Neural cell (in vitro differentiated cells): Measurements from ENCODE around the gene MYO6. TPM values are rescaled to one million over a fixed set of nuclear protein-coding genes. Genes with fewer than 3 reads are reported as not detected.

Experiments
- H2AFZ ChIP-seq: fragments of 200-600, 300-800 bp; sonication (generic), shearing (Covaris generic); 2 replicates; pipeline ENCODE4 v1.6.0; 2014; ENCODE audit warnings: low read depth, mild to moderate bottlenecking, antibody characterized with exemption, low read length, moderate library complexity
- H3F3A ChIP-seq: fragments of 200-600 bp; shearing (Covaris generic); 2 replicates; pipeline ENCODE4 v1.6.1; 2016; ENCODE audit warnings: mild to moderate bottlenecking, moderate library complexity, mixed read lengths, antibody characterized with exemption, low read length; ENCODE audit not compliant: insufficient read depth, poor library complexity, severe bottlenecking
- H3K27ac ChIP-seq: fragments of 200-600, 300-800 bp; sonication (generic), shearing (Covaris generic); 2 replicates; pipeline ENCODE4 v1.5.1; 2014; ENCODE audit warnings: mild to moderate bottlenecking, low read length, moderate library complexity
- H3K27me3 ChIP-seq: fragments of 300-800, 200-600 bp; sonication (generic), shearing (Covaris generic); 2 replicates; pipeline ENCODE4 v1.6.0; 2014; ENCODE audit warnings: mild to moderate bottlenecking, low read depth, low read length, moderate library complexity; ENCODE audit not compliant: insufficient read depth
- H3K36me3 ChIP-seq: fragments of 300-800, 200-600 bp; sonication (generic), shearing (Covaris generic); 2 replicates; pipeline ENCODE4 v1.5.1; 2014; ENCODE audit warnings: mild to moderate bottlenecking, antibody characterized with exemption, low read length, moderate library complexity; ENCODE audit not compliant: insufficient read depth
- H3K4me2 ChIP-seq: fragments of 300-800, 200-600 bp; sonication (generic), shearing (Covaris generic); 2 replicates; pipeline ENCODE4 v1.6.0; 2014; ENCODE audit warnings: mild to moderate bottlenecking, low read length
- H3K4me3 ChIP-seq: fragments of 300-800, 200-600 bp; sonication (generic), shearing (Covaris generic); 2 replicates; pipeline ENCODE4 v1.5.1; 2014; ENCODE audit warnings: mild to moderate bottlenecking, low read length, moderate library complexity
- H3K79me2 ChIP-seq: fragments of 200-600 bp; shearing (Covaris generic); replicated peaks from 2 replicates; pipeline ENCODE4 v1.6.0; 2014; ENCODE audit warnings: mild to moderate bottlenecking, low read length, moderate library complexity; ENCODE audit not compliant: insufficient read depth
- H3K9ac ChIP-seq: fragments of 300-800, 200-600 bp; sonication (generic), shearing (Covaris generic); 2 replicates; pipeline ENCODE4 v1.6.1; 2016; ENCODE audit warnings: mild to moderate bottlenecking, low read length, mixed read lengths
- H3K9me2 ChIP-seq: fragments of 200-600 bp; shearing (Covaris generic); 2 replicates; pipeline ENCODE4 v1.6.1; 2016; ENCODE audit warnings: mild to moderate bottlenecking, low read length, mixed read lengths; ENCODE audit not compliant: insufficient read depth
- H3K9me3 ChIP-seq: fragments of 200-600, 300-800 bp; sonication (generic), shearing (Covaris generic); 2 replicates; pipeline ENCODE4 v1.6.1; 2016; ENCODE audit warnings: mild to moderate bottlenecking, mixed run types, low read length, moderate library complexity, mixed read lengths
- H4K20me1 ChIP-seq: fragments of 200-600 bp; shearing (Covaris generic); 2 replicates; pipeline ENCODE4 v1.6.1; 2016; ENCODE audit warnings: mild to moderate bottlenecking, mixed run types; ENCODE audit not compliant: insufficient read depth
- EP300 ChIP-seq: fragments of 450-650 bp; conservative IDR thresholded peaks from 2 replicates; pipeline ENCODE4 v1.6.1; 2014; ENCODE audit warnings: antibody characterized with exemption, mild to moderate bottlenecking, moderate library complexity; ENCODE audit not compliant: poor library complexity, severe bottlenecking
- EZH2 ChIP-seq: fragments of 200-600, 300-800 bp; shearing (Covaris generic), sonication (generic); IDR thresholded peaks from 2 replicates; pipeline ENCODE4 v1.6.1; 2014; ENCODE audit warnings: antibody characterized with exemption, low read length, borderline replicate concordance, mild to moderate bottlenecking; ENCODE audit not compliant: insufficient read depth, poor library complexity, severe bottlenecking
- MXI1 ChIP-seq: fragments of 450-650 bp; conservative IDR thresholded peaks from 2 replicates; pipeline ENCODE4 v1.6.1; 2014; ENCODE audit warnings: antibody characterized with exemption, mild to moderate bottlenecking; ENCODE audit not compliant: poor library complexity, severe bottlenecking
- POLR2AphosphoS5 ChIP-seq: IDR thresholded peaks from 2 replicates; pipeline ENCODE4 v1.6.1; 2012
- RAD21 ChIP-seq: fragments of 450-650 bp; conservative IDR thresholded peaks from 2 replicates; pipeline ENCODE4 v1.6.1; 2014; ENCODE audit warnings: antibody characterized with exemption, mild to moderate bottlenecking, moderate library complexity
- REST ChIP-seq: IDR thresholded peaks from 2 replicates; pipeline ENCODE4 v1.6.1; 2012; ENCODE audit warnings: borderline replicate concordance
- SMC3 ChIP-seq: fragments of 450-650 bp; conservative IDR thresholded peaks from 2 replicates; pipeline ENCODE4 v1.6.1; 2014; ENCODE audit warnings: antibody characterized with exemption, mild to moderate bottlenecking, moderate library complexity; ENCODE audit not compliant: poor library complexity
- TAF1 ChIP-seq: IDR thresholded peaks from 2 replicates; pipeline ENCODE4 v1.6.1; 2012; ENCODE audit warnings: low read depth
- polyA plus RNA-seq: library from polyadenylated mRNA; depleted of rRNA; stranded (reverse); fragments of >200 nt; gene quantifications from 2 replicates; pipeline ENCODE4 v1.2.3, GENCODE V29; 2014
- TF ChIP-seq, protein P1 (sequence below): fragments of 450-650 bp; IDR thresholded peaks from 2 replicates; pipeline ENCODE4 v1.5.1; 2014; ENCODE audit warnings: antibody characterized with exemption, mild to moderate bottlenecking, moderate library complexity; ENCODE audit not compliant: poor library complexity, severe bottlenecking

The MYO6 gene
- polyA plus RNA-seq, 1 donor from 2014 or later, result 49.1 TPM

DNA sequence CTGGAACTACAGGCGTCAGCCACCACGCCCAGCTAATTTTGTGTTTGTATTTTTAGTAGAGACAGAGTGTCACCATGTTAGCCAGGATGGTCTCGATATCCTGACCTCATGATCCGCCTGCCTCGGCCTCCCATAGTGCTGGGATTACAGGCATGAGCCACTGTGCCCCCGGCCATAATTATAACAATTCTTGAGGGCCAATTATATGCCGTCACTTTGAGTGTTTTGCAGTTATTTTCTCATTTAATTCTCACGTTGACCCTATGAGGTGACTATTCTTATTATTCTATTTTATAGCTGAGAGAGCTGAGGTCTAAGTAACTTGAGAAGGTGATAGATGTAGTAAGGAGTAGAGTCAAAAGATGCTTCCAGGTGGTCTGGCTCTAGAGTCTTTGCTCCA is 13.0 kb downstream of the MYO6 start:
- no peaks in the 10 kb centered on the region for H3K36me3 ChIP-seq
- no peak for TF ChIP-seq REST
- TF ChIP-seq, protein P1, sequence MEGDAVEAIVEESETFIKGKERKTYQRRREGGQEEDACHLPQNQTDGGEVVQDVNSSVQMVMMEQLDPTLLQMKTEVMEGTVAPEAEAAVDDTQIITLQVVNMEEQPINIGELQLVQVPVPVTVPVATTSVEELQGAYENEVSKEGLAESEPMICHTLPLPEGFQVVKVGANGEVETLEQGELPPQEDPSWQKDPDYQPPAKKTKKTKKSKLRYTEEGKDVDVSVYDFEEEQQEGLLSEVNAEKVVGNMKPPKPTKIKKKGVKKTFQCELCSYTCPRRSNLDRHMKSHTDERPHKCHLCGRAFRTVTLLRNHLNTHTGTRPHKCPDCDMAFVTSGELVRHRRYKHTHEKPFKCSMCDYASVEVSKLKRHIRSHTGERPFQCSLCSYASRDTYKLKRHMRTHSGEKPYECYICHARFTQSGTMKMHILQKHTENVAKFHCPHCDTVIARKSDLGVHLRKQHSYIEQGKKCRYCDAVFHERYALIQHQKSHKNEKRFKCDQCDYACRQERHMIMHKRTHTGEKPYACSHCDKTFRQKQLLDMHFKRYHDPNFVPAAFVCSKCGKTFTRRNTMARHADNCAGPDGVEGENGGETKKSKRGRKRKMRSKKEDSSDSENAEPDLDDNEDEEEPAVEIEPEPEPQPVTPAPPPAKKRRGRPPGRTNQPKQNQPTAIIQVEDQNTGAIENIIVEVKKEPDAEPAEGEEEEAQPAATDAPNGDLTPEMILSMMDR, result no peak
- no peaks in the 10 kb centered on the region for H3K27me3 ChIP-seq
- no peak overlapping the region for H3K4me2 ChIP-seq
- no peaks in the 10 kb centered on the region for H3K9me2 ChIP-seq
- no peaks in the 10 kb centered on the region for H4K20me1 ChIP-seq
- no peaks in the 10 kb centered on the region for H3F3A ChIP-seq
- H3K27ac ChIP-seq, result no peak overlapping the region
- H3K4me3 ChIP-seq, result no peak overlapping the region
- H2AFZ ChIP-seq, result no peak overlapping the region
- H3K79me2 ChIP-seq, result peaks cover 7% of the 10 kb centered on the region
- no peaks in the 10 kb centered on the region for H3K9me3 ChIP-seq
- no peak overlapping the region for H3K9ac ChIP-seq

GRCh38 chr6:75766387-75766786 is 17.3 kb downstream of the MYO6 start:
- H3K9me3 ChIP-seq, result no peaks in the 10 kb centered on the region
- no peaks in the 10 kb centered on the region for H3K36me3 ChIP-seq
- H2AFZ ChIP-seq, result no peak overlapping the region
- no peak overlapping the region for H3K4me2 ChIP-seq
- no peaks in the 10 kb centered on the region for H3K9me2 ChIP-seq
- no peaks in the 10 kb centered on the region for H3F3A ChIP-seq
- no peaks in the 10 kb centered on the region for H3K27me3 ChIP-seq
- TF ChIP-seq MXI1, result no peak
- no peak for TF ChIP-seq POLR2AphosphoS5
- no peak for TF ChIP-seq REST
- peaks cover 4% of the 10 kb centered on the region for H3K79me2 ChIP-seq
- no peaks in the 10 kb centered on the region for H4K20me1 ChIP-seq
- H3K4me3 ChIP-seq, result no peak overlapping the region
- no peak overlapping the region for H3K9ac ChIP-seq
- H3K27ac ChIP-seq, result no peak overlapping the region

DNA sequence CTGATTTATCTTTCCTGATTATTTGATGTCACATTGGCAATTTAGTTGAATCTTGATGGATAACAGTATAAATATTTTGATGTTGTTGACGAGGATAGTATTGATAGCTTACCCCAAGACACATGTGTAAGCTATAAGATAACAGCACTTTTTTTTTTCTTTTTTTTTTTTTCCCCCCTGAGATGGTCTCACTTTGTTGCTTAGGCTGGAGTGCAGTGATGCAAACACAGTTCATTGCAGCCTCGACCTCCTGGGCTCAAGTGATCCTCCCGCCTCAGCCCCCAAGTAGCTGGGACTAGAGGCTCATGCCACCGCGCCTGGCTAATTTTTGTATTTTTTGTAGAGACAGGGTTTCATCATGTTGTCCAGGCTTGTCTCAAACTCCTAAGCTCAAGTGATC is 21.8 kb downstream of the MYO6 start:
- Histone ChIP-seq H3K27ac (no peak overlapping the region), H4K20me1 (no peaks in the 10 kb centered on the region), H2AFZ (no peak overlapping the region), H3K9me2 (no peaks in the 10 kb centered on the region), H3F3A (no peaks in the 10 kb centered on the region), H3K9me3 (no peaks in the 10 kb centered on the region), H3K27me3 (no peaks in the 10 kb centered on the region), H3K4me2 (no peak overlapping the region), H3K9ac (no peak overlapping the region), H3K79me2 (peaks cover 3% of the 10 kb centered on the region), H3K4me3 (no peak overlapping the region), H3K36me3 (no peaks in the 10 kb centered on the region)
- TF ChIP-seq EP300, result no peak
- TF ChIP-seq RAD21, result no peak
- no peak for TF ChIP-seq MXI1
- no peak for TF ChIP-seq TAF1
- no peak for TF ChIP-seq POLR2AphosphoS5
- no peak for TF ChIP-seq SMC3
- no peak for TF ChIP-seq EZH2
- TF ChIP-seq REST, result no peak
